ENCODE data around the gene SIRPG.

SIRPG gene

DNA sequence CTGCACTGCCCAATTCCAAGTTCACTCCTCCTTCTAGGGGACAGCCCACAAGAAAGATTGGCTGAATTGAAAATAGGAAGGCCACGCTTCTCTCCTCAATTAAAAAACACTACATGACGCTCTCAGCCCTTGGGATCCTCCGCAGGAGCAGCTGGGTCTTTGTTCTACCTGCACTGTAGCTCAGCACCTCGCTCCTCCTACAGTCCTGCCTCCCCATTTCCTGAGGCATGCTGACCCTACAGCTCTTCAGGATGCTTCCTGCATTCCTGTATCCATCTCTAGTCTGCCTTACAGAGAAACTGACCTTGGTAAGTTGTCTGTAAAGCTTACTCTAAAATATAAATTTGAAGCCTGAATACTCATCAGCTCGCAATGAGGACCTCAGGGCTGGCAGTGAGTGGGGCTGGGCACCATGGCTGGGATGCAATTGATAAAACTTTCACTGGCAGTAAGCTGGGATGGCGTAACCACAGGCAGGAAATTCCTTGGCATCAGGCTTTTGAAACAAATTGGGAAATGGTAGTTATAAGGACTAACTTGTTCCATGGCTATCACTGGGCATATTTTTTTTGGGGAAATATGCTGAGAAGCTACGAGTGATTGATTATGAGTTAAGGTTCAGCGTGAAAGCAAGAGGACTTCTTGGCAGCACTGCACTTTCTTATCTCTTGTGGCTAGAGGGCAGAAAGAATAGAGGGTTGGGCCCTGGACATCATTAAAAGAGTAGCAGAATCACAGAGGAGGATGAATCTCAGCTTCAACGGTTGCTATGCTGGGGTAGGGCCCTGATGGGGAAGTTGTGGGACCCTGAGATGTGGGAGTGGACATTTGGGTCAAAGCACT, 26.0 kb downstream of the SIRPG start:
- Histone ChIP-seq H3K9me3 (ENCODE audit: control insufficient read depth, low read depth, low read length) (no peaks in the 10 kb centered on the region), H3K27me3 (ENCODE audit: control insufficient read depth, insufficient read depth, low read length) (no peaks in the 10 kb centered on the region), H3K9ac (ENCODE audit: low read length) (no peak overlapping the region), H3K36me3 (ENCODE audit: control insufficient read depth, low read depth, low read length) (no peaks in the 10 kb centered on the region), H3K4me1 (ENCODE audit: control insufficient read depth, low read depth, low read length) (no peaks in the 10 kb centered on the region), H3K4me3 (ENCODE audit: low read length) (no peak overlapping the region), H3K27ac (ENCODE audit: low read length) (no peak overlapping the region)

GRCh38 chr20:1630186-1630585, 27.4 kb downstream of the SIRPG start:
- Histone ChIP-seq H3K9ac (ENCODE audit: low read length) (no peak overlapping the region), H3K27me3 (ENCODE audit: control insufficient read depth, insufficient read depth, low read length) (no peaks in the 10 kb centered on the region), H3K27ac (ENCODE audit: low read length) (no peak overlapping the region), H3K4me1 (ENCODE audit: control insufficient read depth, low read depth, low read length) (no peaks in the 10 kb centered on the region), H3K36me3 (ENCODE audit: control insufficient read depth, low read depth, low read length) (no peaks in the 10 kb centered on the region), H3K9me3 (ENCODE audit: control insufficient read depth, low read depth, low read length) (no peaks in the 10 kb centered on the region), H3K4me3 (ENCODE audit: low read length) (no peak overlapping the region)

DNA sequence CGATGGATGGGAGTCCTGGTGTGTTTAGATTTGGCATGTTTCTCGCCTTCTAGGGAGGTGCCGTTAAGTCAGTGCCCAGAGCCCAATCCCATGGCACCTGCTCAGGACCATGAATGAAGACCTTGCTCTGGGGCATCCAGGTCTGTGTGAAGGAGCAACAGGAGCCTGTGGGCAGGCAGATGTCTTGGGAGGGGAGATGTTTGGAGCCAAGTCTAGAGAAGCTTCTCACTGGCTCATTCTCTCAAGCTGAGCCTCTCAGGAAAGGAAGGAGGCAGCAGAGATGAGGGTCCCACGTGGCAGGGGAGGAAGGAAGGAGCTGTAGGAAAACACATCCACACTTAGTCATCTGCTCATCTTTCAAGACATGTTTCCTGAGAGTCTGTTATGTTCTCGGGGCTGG, 28.3 kb downstream of the SIRPG start:
- no peaks in the 10 kb centered on the region for H3K9me3 ChIP-seq (ENCODE audit: control insufficient read depth, low read depth, low read length)
- H3K27ac ChIP-seq (ENCODE audit: low read length): no peak overlapping the region
- no peaks in the 10 kb centered on the region for H3K36me3 ChIP-seq (ENCODE audit: control insufficient read depth, low read depth, low read length)
- H3K27me3 ChIP-seq (ENCODE audit: control insufficient read depth, insufficient read depth, low read length): no peaks in the 10 kb centered on the region
- no peak overlapping the region for H3K4me3 ChIP-seq (ENCODE audit: low read length)
- no peak overlapping the region for H3K9ac ChIP-seq (ENCODE audit: low read length)
- no peaks in the 10 kb centered on the region for H3K4me1 ChIP-seq (ENCODE audit: control insufficient read depth, low read depth, low read length)

DNA sequence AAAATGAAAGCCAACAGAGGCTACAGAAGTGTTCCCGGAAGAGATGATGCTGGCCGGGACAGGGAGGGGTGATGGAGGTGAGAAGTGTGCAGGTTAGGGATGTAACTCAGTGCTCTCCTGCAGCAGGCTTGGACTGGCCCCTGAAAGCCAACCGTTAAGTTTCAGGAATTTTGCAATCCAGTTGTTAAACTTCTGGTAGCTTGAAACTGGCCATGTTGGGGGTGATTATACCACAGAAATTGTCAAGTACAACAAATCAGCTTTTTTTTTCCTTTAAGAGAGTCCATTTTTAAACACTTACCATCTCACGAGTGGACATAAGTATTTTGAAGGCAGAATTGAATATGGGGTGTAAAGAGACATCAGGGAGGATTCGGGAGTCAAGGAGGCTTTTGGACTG, 29.0 kb downstream of the SIRPG start:
- no peaks in the 10 kb centered on the region for H3K9me3 ChIP-seq (ENCODE audit: control insufficient read depth, low read depth, low read length)
- H3K4me1 ChIP-seq (ENCODE audit: control insufficient read depth, low read depth, low read length): no peaks in the 10 kb centered on the region
- H3K4me3 ChIP-seq (ENCODE audit: low read length): no peak overlapping the region
- no peaks in the 10 kb centered on the region for H3K36me3 ChIP-seq (ENCODE audit: control insufficient read depth, low read depth, low read length)
- no peaks in the 10 kb centered on the region for H3K27me3 ChIP-seq (ENCODE audit: control insufficient read depth, insufficient read depth, low read length)
- H3K9ac ChIP-seq (ENCODE audit: low read length): no peak overlapping the region
- no peak overlapping the region for H3K27ac ChIP-seq (ENCODE audit: low read length)

- no peaks in the 10 kb centered on the region for H3K9me3 ChIP-seq (ENCODE audit: control insufficient read depth, low read depth, low read length)
- no peak overlapping the region for H3K9ac ChIP-seq (ENCODE audit: low read length)
- no peaks in the 10 kb centered on the region for H3K36me3 ChIP-seq (ENCODE audit: control insufficient read depth, low read depth, low read length)
- no peak overlapping the region for H3K4me3 ChIP-seq (ENCODE audit: low read length)
- no peaks in the 10 kb centered on the region for H3K4me1 ChIP-seq (ENCODE audit: control insufficient read depth, low read depth, low read length)
- no peak overlapping the region for H3K27ac ChIP-seq (ENCODE audit: low read length)
- no peaks in the 10 kb centered on the region for H3K27me3 ChIP-seq (ENCODE audit: control insufficient read depth, insufficient read depth, low read length)
These were observed 30.4 kb downstream of the SIRPG start for GRCh38 chr20:1627200-1627550.

DNA sequence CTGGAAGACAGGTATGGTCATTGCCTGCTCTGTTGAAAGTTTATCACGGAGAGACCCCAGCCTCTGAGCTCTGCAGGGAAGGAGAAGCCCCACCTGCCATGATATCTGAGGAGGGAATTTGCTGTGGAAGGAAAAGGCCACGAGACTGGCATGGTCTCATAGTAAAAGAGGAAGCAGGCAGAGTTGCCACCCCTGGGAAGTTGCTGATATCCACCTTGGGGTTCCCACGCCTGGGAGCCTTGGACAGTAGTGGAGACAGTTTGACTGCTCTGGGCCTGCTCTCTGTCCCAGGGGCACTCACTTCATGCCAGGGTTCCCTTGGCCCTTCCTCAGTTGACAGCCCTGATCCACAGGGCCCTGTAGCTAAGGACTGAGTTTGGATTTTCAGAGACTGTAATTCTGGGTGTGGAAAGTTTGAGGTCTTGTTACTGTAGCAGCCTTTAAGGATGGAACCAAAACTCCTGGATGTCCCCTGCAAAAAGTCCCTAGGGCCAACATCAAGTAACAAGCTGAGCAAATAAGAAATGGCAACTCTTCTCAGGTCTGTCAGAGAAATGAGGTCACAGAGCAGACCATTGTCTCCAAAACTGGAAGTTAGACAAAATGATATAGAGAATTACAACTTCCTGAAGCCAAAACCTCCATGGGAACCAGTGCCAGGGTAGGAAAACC, 30.9 kb downstream of the SIRPG start:
- no peak overlapping the region for H3K9ac ChIP-seq (ENCODE audit: low read length)
- H3K27me3 ChIP-seq (ENCODE audit: control insufficient read depth, insufficient read depth, low read length): no peaks in the 10 kb centered on the region
- H3K4me1 ChIP-seq (ENCODE audit: control insufficient read depth, low read depth, low read length): no peaks in the 10 kb centered on the region
- no peaks in the 10 kb centered on the region for H3K9me3 ChIP-seq (ENCODE audit: control insufficient read depth, low read depth, low read length)
- H3K4me3 ChIP-seq (ENCODE audit: low read length): no peak overlapping the region
- no peaks in the 10 kb centered on the region for H3K36me3 ChIP-seq (ENCODE audit: control insufficient read depth, low read depth, low read length)
- no peak overlapping the region for H3K27ac ChIP-seq (ENCODE audit: low read length)

DNA sequence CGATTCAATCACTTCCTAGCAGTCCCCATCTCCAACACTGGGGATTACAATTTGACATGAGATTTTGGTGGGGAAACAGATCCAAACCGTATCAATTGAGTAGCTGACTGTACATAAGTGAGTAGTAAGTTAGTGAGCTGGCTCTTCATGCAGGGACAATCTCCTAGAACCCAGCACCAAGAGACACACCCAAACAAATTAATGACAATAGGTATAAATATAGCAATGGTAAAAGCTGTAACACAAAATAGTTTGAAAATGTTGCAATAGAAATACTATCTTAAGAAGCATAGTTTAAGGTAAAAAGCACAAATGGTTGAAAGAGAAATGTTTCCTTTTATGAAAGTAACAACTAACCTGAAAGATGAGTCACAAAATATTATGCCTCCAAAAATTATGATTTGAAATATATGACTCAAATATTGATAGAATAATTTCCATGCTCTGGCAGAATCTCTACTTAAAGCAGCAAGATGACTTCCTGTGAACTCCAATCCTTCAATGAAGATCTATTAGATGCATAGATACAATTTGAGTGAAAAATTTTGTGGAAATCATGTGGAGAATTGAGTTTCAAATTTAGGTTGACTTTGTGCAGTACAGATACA, 32.4 kb downstream of the SIRPG start:
- Histone ChIP-seq H3K36me3 (ENCODE audit: control insufficient read depth, low read depth, low read length) (no peaks in the 10 kb centered on the region), H3K9me3 (ENCODE audit: control insufficient read depth, low read depth, low read length) (no peaks in the 10 kb centered on the region), H3K27me3 (ENCODE audit: control insufficient read depth, insufficient read depth, low read length) (no peaks in the 10 kb centered on the region), H3K4me1 (ENCODE audit: control insufficient read depth, low read depth, low read length) (no peaks in the 10 kb centered on the region), H3K4me3 (ENCODE audit: low read length) (no peak overlapping the region), H3K9ac (ENCODE audit: low read length) (no peak overlapping the region), H3K27ac (ENCODE audit: low read length) (no peak overlapping the region)

GRCh38 chr20:1623501-1624205, 33.9 kb downstream of the SIRPG start:
- no peak overlapping the region for H3K9ac ChIP-seq (ENCODE audit: low read length)
- no peak overlapping the region for H3K4me3 ChIP-seq (ENCODE audit: low read length)
- no peaks in the 10 kb centered on the region for H3K9me3 ChIP-seq (ENCODE audit: control insufficient read depth, low read depth, low read length)
- H3K27ac ChIP-seq (ENCODE audit: low read length): no peak overlapping the region
- no peaks in the 10 kb centered on the region for H3K36me3 ChIP-seq (ENCODE audit: control insufficient read depth, low read depth, low read length)
- H3K27me3 ChIP-seq (ENCODE audit: control insufficient read depth, insufficient read depth, low read length): no peaks in the 10 kb centered on the region
- no peaks in the 10 kb centered on the region for H3K4me1 ChIP-seq (ENCODE audit: control insufficient read depth, low read depth, low read length)

GRCh38 chr20:1622450-1622849, 35.1 kb downstream of the SIRPG start:
- Histone ChIP-seq H3K27me3 (ENCODE audit: control insufficient read depth, insufficient read depth, low read length) (no peaks in the 10 kb centered on the region), H3K4me3 (ENCODE audit: low read length) (no peak overlapping the region), H3K9me3 (ENCODE audit: control insufficient read depth, low read depth, low read length) (no peaks in the 10 kb centered on the region), H3K27ac (ENCODE audit: low read length) (no peak overlapping the region), H3K4me1 (ENCODE audit: control insufficient read depth, low read depth, low read length) (no peaks in the 10 kb centered on the region), H3K36me3 (ENCODE audit: control insufficient read depth, low read depth, low read length) (no peaks in the 10 kb centered on the region), H3K9ac (ENCODE audit: low read length) (no peak overlapping the region)

GRCh38 chr20:1621316-1621715, 36.3 kb downstream of the SIRPG start:
- H3K4me3 ChIP-seq (ENCODE audit: low read length): no peak overlapping the region
- H3K36me3 ChIP-seq (ENCODE audit: control insufficient read depth, low read depth, low read length): no peaks in the 10 kb centered on the region
- H3K27ac ChIP-seq (ENCODE audit: low read length): no peak overlapping the region
- no peak overlapping the region for H3K9ac ChIP-seq (ENCODE audit: low read length)
- H3K4me1 ChIP-seq (ENCODE audit: control insufficient read depth, low read depth, low read length): no peaks in the 10 kb centered on the region
- H3K9me3 ChIP-seq (ENCODE audit: control insufficient read depth, low read depth, low read length): no peaks in the 10 kb centered on the region
- no peaks in the 10 kb centered on the region for H3K27me3 ChIP-seq (ENCODE audit: control insufficient read depth, insufficient read depth, low read length)

DNA sequence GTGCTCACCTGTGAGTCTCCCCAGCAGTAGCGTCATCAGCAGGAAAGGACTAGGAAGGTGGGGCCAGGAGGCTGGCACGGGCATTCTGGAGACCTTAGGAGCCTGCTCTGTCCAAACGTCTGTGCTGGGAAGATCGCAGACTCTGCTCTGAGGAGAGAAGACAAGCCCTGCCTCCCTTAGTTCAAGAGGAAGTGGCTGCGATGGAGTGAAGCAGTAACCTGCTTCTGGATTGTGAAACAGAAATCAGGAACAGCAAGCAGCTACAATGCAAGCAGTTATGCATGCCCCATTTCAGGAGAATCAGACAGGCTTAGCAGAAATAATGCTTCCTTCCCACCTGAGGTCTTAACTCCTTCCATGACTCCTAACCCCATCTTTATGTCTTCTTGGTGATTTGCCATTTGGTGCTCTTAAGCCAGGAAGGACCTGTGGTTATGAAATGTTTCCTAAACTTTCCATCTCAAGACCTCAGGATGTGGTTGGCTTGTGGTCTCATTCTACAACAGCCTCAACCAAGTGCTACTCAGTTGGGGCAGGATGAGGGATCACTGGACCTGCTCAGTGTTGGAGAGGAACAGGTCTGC, 37.6 kb downstream of the SIRPG start, which contains the start of gene SIRPB1:
TSS of gene SIRPB1 (minus strand) at position 149 of the 584 bp plus-strand sequence. CDS start at position 84, 65 bp downstream.
- Histone ChIP-seq H3K9me3 (ENCODE audit: control insufficient read depth, low read depth, low read length) (no peaks in the 10 kb centered on the region), H3K9ac (ENCODE audit: low read length) (no peak within 1 kb of the TSS), H3K4me3 (ENCODE audit: low read length) (no peak within 1 kb of the TSS), H3K27ac (ENCODE audit: low read length) (no peak within 1 kb of the TSS), H3K27me3 (ENCODE audit: control insufficient read depth, insufficient read depth, low read length) (no peaks in the 10 kb centered on the region), H3K36me3 (ENCODE audit: control insufficient read depth, low read depth, low read length) (no peaks in the 10 kb centered on the region), H3K4me1 (ENCODE audit: control insufficient read depth, low read depth, low read length) (no peaks in the 10 kb centered on the region)

All from iPS-18a (cell line).